Activated naive CD8-positive, alpha-beta T cell treated with anti-CD3 and anti-CD28 coated beads, Interleukin-2, amount 50 U/mL, for 24 hours (primary cell): ENCODE data around the gene SEZ6L2.
"Not testable (repeated sequence)": the region's sequence is repeated elsewhere in the genome, so short reads cannot be mapped to it uniquely, and the experiment has no call there.

ENCODE experiments used
- ATAC-seq: fragments of 150-1000 bp; cut with Tn5 transposase; one replicate; pipeline ENCODE4 v1.10.0; 2021
- DNase-seq: peaks from one replicate; pipeline ENCODE4 v3.0.0; 2021
- H3K27ac Mint-ChIP-seq: one replicate; pipeline ENCODE4 v1.8.0; 2021; ENCODE audit warnings: mild to moderate bottlenecking, mixed read lengths
- H3K27me3 Mint-ChIP-seq: one replicate; pipeline ENCODE4 v1.8.0; 2021; ENCODE audit warnings: mixed read lengths
- H3K36me3 Mint-ChIP-seq: one replicate; pipeline ENCODE4 v1.8.0; 2021; ENCODE audit warnings: low read depth, mixed read lengths
- H3K4me1 Mint-ChIP-seq: one replicate; pipeline ENCODE4 v1.8.0; 2021; ENCODE audit warnings: mixed read lengths
- H3K4me3 Mint-ChIP-seq: one replicate; pipeline ENCODE4 v1.8.0; 2021; ENCODE audit warnings: mild to moderate bottlenecking, moderate library complexity, mixed read lengths
- H3K9me3 Mint-ChIP-seq: one replicate; pipeline ENCODE4 v1.8.0; 2021; ENCODE audit warnings: mixed read lengths

The SEZ6L2 gene

DNA sequence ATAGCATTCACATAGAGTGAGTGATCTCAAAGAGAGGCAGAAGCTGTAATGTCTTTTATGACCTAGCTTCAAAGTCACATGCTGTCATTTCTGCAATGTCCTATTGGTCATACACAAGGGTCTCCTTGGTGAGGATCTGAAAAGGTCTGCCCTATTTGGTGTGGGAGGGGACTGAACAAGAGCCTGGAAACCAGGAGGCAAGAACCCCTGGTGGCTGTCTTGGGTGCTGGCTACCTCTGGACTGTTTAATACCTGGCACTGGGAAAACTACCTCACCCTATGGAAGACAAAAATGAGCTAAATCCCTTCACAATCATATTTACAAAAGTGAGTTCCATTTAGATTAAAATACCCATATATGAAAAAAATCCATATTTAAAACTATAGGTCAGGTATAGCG lies 17.6 kb upstream of the SEZ6L2 start:
- H3K27me3 Mint-ChIP-seq: no peaks in the 10 kb centered on the region
- H3K4me3 Mint-ChIP-seq: no peak overlapping the region
- peaks cover 11% of the 10 kb centered on the region for H3K4me1 Mint-ChIP-seq
- no peak overlapping the region for H3K27ac Mint-ChIP-seq
- no peaks in the 10 kb centered on the region for H3K9me3 Mint-ChIP-seq
- peaks cover 26% of the 10 kb centered on the region for H3K36me3 Mint-ChIP-seq
- no peak for ATAC-seq
- DNase-seq: no peak

DNA sequence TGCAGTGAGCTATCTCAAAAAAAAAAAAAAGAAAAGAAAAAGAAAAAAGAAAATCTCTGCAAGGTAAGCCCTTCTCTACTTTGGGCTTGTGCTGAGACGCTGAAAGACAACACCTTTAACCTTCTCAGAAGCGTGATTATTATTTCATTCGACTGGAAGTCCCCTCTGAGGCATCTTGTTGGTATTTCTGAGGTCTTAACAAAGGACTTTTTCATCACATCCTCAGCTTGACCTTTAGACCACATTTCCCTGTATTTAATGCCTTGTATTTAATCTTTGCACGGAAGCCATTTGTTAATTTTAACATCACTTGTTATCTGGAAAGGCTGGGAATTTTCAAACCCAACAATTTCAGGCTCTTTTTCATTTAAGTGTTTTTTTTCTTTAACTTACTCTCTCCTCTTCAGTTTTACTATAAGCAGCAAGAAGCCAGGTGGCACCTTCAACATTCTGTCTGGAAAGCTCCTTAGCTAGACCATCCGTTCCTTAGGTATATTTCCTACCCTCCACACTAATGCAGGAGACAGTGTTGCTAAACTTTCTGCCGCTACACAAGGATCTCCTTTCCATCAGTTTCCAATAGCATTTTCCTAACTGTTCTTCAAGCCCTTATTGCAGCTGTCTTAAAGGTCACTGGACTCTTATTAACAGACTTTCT lies 16.4 kb upstream of the SEZ6L2 start:
- DNase-seq: no peak
- Mint-ChIP-seq H3K27ac (peak overlapping the region; percentile 63), H3K9me3 (no peaks in the 10 kb centered on the region), H3K4me1 (peaks cover 11% of the 10 kb centered on the region), H3K4me3 (no peak overlapping the region), H3K27me3 (no peaks in the 10 kb centered on the region), H3K36me3 (peaks cover 24% of the 10 kb centered on the region)
- no peak for ATAC-seq

DNA sequence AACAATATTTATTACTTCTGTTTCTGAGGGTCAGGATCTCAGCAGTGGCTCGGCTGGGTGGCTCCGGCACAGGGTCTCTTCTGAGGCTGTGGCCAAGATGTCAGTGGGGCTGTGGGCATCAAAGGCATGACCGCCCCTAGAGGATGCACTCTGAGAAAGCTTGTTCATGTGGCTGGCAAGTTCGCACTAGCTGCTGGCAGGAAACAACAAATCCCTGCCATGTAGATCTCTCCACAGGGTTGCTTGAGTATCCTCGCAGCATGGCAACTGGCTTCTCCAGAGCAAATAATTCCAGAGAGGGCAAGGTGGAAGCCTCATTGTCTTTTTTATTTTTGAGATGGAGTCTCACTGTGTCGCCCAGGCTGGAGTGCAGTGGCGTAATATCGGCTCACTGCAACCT lies 14.2 kb upstream of the SEZ6L2 start:
- Mint-ChIP-seq H3K27ac (no peak overlapping the region), H3K4me3 (no peak overlapping the region), H3K27me3 (no peaks in the 10 kb centered on the region), H3K4me1 (peaks cover 11% of the 10 kb centered on the region), H3K36me3 (peaks cover 15% of the 10 kb centered on the region), H3K9me3 (no peaks in the 10 kb centered on the region)
- DNase-seq: no peak
- ATAC-seq: no peak

DNA sequence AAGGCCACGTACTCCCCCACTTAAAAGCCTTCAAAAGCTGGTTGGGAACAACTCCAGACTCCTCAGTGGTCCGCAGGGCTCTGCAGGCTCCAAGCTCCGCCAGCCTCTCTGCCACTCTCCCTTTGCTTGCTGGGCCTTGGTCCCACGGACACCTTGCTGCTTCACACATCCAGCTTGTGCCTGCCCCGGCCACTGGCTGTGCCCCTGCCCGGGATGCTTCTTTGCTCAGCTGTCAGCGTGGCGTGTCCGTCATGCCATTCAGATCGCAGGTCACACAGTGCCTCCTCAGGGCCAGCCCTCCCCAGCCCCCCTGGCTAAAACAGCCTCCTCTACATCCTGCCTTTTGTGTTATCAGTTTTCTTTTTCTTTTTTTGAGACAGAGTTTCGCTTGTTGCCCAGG lies 12.7 kb upstream of the SEZ6L2 start:
- Mint-ChIP-seq H3K27ac (no peak overlapping the region), H3K9me3 (no peaks in the 10 kb centered on the region), H3K36me3 (peaks cover 14% of the 10 kb centered on the region), H3K4me1 (peaks cover 11% of the 10 kb centered on the region), H3K4me3 (no peak overlapping the region), H3K27me3 (no peaks in the 10 kb centered on the region)
- no peak for DNase-seq
- no peak for ATAC-seq

DNA sequence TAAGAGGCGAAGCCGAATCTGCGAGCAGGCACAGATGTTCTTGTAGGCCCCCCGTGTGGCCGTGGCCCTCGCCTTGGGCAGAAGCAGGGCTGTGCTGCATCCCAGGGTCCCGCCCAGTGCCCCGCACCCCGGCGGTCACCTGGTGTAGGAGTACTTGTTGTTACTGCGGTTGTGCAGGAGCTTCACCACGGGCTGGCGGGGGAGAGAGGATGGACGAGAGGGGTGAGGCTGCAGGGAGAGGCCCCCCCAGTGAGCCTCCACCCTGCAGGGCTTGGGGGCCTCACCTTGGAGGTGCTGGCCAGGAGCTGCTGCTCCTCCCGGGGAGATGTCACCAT lies 12.3 kb upstream of the SEZ6L2 start:
- peaks cover 11% of the 10 kb centered on the region for H3K4me1 Mint-ChIP-seq
- H3K27me3 Mint-ChIP-seq: no peaks in the 10 kb centered on the region
- no peak overlapping the region for H3K27ac Mint-ChIP-seq
- no peaks in the 10 kb centered on the region for H3K9me3 Mint-ChIP-seq
- no peak overlapping the region for H3K4me3 Mint-ChIP-seq
- DNase-seq (no peak), ATAC-seq (no peak)
- peaks cover 12% of the 10 kb centered on the region for H3K36me3 Mint-ChIP-seq

DNA sequence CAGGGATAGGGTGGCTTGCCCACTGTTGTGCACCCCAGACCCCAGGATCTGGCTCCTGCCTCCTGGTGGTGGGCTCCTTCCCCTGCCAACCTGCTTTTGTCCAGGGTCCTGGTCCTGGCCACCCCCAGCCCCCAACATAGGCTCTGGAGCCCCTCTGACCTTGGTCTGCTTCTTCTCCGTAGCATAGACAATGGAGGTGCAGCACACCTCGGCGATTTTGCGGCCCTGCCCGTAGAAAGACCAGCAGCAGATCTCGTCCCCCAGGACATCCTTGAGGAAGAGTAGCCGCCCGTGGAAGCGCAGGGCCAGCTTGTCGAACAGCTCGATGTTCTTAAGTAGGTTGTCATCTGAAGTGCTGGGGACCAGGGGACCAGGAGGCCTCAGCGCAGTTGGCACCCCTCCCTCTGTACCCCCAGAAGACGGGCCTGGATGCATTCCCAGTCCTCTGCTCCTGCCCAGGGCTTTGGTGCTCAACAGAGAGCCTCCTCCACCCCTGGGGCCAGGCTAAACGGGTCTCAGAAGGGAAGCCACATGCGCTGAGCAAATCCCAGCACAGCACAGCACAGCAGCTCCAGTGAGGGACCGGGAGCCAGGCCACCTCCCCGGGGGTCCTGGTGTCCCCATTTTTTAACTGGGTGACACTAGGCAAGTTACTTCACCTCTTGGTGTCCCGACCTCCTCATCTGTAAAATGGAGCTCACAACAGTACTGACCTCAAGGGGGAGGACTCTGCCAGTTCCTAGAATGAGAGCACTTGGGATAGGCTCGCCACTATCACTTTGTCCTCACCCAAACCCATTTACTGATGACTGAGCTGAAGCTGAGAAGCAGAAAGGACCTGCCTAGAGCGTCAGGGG lies 11.7 kb upstream of the SEZ6L2 start:
- Mint-ChIP-seq H3K27me3 (no peaks in the 10 kb centered on the region), H3K4me3 (no peak overlapping the region), H3K4me1 (peaks cover 9% of the 10 kb centered on the region), H3K27ac (no peak overlapping the region), H3K9me3 (no peaks in the 10 kb centered on the region), H3K36me3 (peaks cover 12% of the 10 kb centered on the region)
- DNase-seq (no peak), ATAC-seq (no peak)

DNA sequence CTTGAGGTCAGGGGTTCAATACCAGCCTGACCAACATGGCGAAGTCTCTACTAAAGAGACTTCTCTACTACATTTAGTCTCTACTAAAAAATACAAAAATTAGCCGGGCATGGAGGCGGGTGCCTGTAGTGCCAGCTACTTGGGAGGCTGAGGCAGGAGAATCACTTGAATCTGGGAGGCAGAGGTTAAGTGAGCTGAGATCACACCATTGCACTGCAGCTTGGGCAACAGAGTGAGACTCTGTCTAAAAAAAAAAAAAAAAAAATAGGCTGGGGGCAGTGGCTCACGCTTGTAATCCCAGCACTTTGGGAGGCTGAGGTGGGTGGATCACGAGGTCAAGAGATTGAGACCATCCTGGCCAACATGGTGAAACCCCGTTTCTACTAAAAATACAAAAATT lies 10.5 kb upstream of the SEZ6L2 start:
- not testable (repeated sequence) for ATAC-seq, H3K4me1 Mint-ChIP-seq, H3K36me3 Mint-ChIP-seq

DNA sequence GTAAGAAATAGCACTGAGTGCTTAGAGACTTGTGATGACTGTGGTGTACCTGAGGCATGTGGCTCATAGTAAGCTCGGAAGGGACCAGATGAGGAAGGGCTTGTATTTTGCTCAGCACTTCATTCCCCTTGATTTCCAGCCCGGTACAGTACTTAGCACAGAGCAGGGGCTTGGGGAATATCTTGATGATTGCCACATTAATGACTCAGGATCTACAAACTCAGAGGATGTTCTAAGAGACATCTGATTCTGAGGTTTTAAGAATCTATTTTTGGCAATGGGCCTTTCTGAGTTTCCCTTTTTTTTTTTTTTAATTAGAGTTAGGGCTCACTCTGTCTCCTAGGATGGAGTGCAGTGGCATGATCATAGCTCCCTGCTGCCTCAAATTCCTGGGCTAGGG lies 10.0 kb upstream of the SEZ6L2 start:
- Mint-ChIP-seq H3K9me3 (no peaks in the 10 kb centered on the region), H3K36me3 (peaks cover 10% of the 10 kb centered on the region), H3K4me3 (no peak overlapping the region), H3K4me1 (no peaks in the 10 kb centered on the region), H3K27me3 (no peaks in the 10 kb centered on the region), H3K27ac (no peak overlapping the region)
- DNase-seq (no peak), ATAC-seq (no peak)

More for the DNA sequence above, 10.5 kb upstream of the SEZ6L2 start:
- H3K9me3 Mint-ChIP-seq, H3K4me3 Mint-ChIP-seq, H3K27ac Mint-ChIP-seq, DNase-seq, H3K27me3 Mint-ChIP-seq: not testable (repeated sequence)

DNA sequence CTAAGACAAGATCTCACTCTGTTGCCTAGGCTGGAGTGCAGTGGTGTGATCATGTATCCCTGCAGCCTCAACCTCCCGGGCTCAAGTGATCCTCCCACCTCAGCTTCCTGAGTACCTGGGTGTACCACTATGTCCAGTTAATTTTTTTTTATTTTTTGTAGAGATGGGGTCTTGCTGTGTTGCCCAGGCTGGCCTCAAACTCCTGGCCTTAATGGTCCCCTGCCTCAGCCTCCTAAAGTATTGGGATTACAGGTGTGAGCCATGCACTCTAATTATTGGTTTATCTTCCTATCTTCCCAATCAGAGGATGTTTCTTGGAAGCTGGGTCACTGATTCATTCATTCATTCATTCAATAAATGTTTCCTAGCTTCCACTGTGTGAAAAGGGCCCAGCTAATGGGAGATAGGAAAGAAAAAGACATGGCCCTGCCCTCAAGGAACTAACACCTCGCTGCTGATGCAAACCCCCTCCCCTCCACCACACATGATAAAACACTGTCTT lies 9.4 kb upstream of the SEZ6L2 start:
- DNase-seq: no peak
- Mint-ChIP-seq H3K4me3 (no peak overlapping the region), H3K27ac (no peak overlapping the region), H3K4me1 (no peaks in the 10 kb centered on the region), H3K36me3 (peaks cover 10% of the 10 kb centered on the region), H3K9me3 (no peaks in the 10 kb centered on the region), H3K27me3 (no peaks in the 10 kb centered on the region)
- ATAC-seq: no peak

DNA sequence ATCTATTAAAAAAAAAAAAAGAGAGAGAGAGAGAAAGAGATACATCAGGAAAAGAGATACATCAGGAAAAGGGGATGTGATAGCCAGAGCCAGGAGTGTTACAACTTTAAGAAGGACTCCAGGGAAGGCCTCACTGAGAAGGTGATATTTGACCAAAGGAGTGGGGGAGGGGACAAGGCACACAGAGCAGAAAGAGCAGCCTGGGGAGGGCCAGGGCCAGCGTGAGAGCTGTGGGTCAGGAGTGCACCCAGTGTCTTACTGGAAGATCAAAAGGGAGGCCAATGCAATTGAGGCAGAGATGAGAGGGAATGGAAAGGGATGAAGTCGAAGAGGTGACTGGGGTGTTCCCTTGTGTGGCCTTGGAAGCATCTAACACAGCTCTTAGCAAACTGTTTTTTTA lies 8.6 kb upstream of the SEZ6L2 start:
- H3K27ac Mint-ChIP-seq: no peak overlapping the region
- DNase-seq: no peak
- H3K9me3 Mint-ChIP-seq: no peaks in the 10 kb centered on the region
- no peak for ATAC-seq
- no peaks in the 10 kb centered on the region for H3K4me1 Mint-ChIP-seq
- no peaks in the 10 kb centered on the region for H3K27me3 Mint-ChIP-seq
- H3K4me3 Mint-ChIP-seq: no peak overlapping the region
- H3K36me3 Mint-ChIP-seq: peaks cover 5% of the 10 kb centered on the region

DNA sequence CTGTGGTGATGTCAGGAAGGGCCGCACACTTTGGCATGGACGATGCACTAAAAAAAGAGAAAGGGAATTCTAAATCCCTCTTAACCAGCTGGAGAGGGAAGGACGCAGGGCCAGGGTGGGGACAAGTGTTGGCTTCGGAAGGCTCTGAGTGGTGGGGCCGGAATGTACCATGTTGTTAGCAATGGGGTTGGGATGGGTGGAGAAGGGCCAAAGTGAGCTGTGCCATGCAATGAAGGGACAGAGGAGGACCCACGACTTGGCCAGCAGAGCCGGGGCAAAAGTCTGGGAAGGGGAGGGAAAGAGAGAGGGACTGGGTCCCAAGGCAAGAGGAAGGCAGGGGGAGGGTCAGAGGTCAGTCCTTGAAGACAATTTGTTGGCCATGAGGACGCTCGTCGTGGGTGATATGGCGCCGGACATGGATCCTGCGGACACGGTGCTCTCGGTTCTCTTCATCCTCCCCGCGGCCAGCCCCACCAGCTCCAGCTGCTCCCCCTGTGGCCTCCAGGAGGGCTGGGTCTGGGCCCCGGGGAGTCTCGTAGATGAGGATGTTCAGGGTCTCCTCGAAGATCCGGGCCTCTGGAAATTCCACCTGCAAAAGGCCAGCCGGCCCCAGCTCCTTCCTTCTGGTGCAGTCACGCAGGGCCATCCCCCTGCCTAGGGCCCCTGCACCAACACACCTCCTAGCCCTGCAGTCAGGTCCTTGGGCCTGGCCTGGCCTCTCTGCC lies 7.3 kb upstream of the SEZ6L2 start:
- DNase-seq (no peak), ATAC-seq (no peak)
- Mint-ChIP-seq H3K27ac (no peak overlapping the region), H3K36me3 (peaks cover 5% of the 10 kb centered on the region), H3K4me1 (peaks cover 2% of the 10 kb centered on the region), H3K4me3 (no peak overlapping the region), H3K9me3 (no peaks in the 10 kb centered on the region), H3K27me3 (no peaks in the 10 kb centered on the region)

DNA sequence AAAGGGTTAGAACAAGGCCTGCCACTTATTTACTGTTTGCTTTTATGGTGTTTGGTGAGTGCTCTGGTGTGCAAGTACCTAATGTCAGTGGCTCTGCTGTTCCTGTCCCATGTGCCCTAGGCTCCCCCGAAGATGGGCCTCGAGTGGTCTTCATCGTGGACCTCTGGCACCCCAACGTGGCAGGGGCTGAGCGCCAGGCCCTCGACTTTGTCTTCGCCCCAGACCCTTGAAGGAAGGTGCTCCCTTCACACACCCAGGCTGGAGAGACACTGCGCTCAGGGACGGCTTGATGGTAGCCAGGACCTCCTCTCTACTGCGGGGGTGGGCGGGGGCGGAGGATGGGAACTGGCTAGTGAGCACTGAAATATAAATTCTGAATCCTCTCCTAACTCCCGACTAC lies 6.3 kb upstream of the SEZ6L2 start:
- DNase-seq (no peak), ATAC-seq (no peak)
- H3K4me1 Mint-ChIP-seq: peaks cover 4% of the 10 kb centered on the region
- peaks cover 5% of the 10 kb centered on the region for H3K36me3 Mint-ChIP-seq
- no peaks in the 10 kb centered on the region for H3K9me3 Mint-ChIP-seq
- H3K4me3 Mint-ChIP-seq: no peak overlapping the region
- peaks cover 2% of the 10 kb centered on the region for H3K27me3 Mint-ChIP-seq
- H3K27ac Mint-ChIP-seq: no peak overlapping the region

DNA sequence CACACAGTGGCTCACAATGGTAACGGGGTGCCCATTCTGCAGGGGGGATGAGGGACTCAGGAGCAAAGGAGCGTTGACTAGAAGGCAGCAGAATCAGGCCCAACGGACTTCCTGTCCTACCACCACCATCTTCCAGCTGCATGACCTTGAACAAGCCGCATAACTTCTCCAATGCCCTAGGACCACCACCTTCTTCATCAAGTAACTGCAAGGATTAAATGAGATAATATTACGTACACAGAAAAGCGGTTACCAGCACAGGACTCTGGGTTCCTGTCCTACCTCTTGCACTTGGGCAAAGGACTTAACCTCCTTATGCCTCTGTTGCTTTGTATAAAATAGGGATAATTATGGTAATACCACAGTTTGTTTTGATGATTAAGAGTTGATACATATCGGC lies 5.6 kb upstream of the SEZ6L2 start:
- Mint-ChIP-seq H3K27me3 (peaks cover 5% of the 10 kb centered on the region), H3K9me3 (no peaks in the 10 kb centered on the region), H3K4me3 (no peak overlapping the region), H3K36me3 (peaks cover 5% of the 10 kb centered on the region), H3K27ac (no peak overlapping the region), H3K4me1 (peaks cover 7% of the 10 kb centered on the region)
- DNase-seq (no peak), ATAC-seq (no peak)

DNA sequence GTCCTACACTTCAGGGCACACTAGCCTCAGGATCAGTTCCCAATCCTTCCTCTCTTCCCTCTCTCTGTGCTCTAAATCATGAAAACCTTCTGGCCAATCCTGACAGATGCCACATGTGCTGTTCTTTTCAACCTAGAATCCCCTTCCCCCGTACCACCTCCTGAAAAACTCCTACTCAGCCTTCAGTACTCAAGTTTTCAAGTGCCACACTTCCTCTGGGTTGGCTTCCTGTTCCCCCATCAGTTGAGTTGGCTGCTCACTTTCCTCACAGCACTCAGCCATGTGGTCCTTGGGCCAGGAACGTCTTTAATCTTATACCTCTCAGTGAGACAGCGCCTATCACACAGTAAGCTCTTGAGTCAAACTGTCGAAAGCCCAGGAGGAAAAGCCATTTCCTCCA lies 4.2 kb upstream of the SEZ6L2 start:
- Mint-ChIP-seq H3K9me3 (no peaks in the 10 kb centered on the region), H3K36me3 (peaks cover 5% of the 10 kb centered on the region), H3K4me3 (no peak overlapping the region), H3K27ac (no peak overlapping the region), H3K4me1 (peaks cover 7% of the 10 kb centered on the region), H3K27me3 (peaks cover 14% of the 10 kb centered on the region)
- no peak for DNase-seq
- ATAC-seq: no peak

DNA sequence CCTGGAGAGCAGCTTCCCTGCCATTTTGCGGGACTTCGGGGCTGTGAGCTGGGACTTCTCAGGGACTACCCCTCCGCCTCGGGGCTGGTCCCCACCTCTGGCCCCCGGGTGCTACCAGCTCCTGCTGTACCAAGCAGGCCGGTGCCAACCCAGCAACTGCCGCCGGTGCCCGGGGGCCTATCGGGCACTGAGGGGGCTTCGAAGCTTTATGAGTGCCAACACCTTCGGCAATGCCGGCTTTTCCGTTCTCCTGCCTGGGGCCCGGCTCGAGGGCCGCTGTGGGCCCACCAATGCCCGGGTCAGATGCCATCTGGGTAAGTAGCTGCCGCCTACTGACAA lies 2.2 kb upstream of the SEZ6L2 start:
- Mint-ChIP-seq H3K27ac (no peak overlapping the region), H3K4me1 (peaks cover 9% of the 10 kb centered on the region), H3K9me3 (no peaks in the 10 kb centered on the region), H3K4me3 (peak overlapping the region; percentile 42), H3K27me3 (peaks cover 30% of the 10 kb centered on the region), H3K36me3 (no peaks in the 10 kb centered on the region)
- ATAC-seq: no peak
- no peak for DNase-seq
